Measurements from ENCODE around the gene GLIS1.

Gene GLIS1

DNA sequence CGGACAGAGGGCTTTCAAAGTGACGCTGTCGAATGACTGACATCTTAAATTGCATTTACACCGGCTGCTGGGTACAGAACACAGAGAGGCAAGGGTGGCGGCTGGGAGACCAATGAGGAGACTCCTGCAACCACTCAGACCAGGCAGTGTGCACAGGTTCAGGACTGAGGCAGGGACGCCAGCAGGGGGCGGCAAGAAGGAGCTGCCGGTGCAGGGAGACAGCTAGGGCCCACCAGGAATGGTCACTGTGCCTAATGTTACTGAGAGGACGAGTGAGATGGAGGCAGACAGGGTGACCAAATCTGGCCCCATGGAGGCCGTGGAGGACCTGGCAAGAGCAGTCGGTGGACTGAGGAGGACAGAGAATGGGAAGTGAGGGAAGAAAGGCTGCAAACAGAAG, 23.5 kb downstream of the GLIS1 start:
- DNase-seq: no peak

DNA sequence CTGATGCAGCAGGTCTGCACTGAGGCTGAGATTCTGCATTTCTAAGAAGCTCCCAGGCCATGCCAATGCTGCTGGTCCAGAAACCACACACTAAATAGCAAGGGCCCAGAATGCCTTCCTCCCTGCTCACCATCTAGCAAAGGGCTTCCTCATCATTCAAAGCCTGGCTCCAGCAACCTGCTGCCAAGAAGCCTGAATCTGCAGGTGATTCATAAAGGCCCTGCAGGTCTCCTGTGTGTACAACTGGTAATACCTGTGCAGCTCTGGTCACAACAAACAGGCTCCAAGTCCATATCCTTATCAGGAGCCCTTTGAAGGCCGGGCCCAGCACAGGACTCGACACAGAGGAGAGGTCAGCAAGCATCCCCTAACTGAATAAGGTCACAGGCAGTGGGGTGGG, 26.7 kb downstream of the GLIS1 start:
- DNase-seq: no peak

DNA sequence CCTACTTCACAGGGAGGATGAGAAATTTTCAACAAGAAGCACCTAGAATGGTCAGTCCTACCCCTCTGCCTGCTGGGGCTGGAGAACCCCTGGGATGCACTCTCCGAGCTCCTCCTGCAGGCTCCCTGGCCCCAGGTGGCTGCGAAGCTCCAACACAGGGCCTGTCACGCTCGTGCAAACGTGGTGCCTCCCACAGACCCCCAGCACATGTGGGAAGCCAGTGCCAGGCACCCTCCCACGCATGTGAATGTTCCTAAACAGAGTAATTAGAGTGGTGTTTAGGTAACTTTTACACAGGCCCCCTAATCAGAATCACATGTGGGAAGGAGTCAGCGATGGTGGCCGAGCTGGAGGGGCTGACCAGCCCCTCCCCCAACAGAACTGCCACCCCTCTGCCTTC, 28.4 kb downstream of the GLIS1 start:
- DNase-seq: no peak

DNA sequence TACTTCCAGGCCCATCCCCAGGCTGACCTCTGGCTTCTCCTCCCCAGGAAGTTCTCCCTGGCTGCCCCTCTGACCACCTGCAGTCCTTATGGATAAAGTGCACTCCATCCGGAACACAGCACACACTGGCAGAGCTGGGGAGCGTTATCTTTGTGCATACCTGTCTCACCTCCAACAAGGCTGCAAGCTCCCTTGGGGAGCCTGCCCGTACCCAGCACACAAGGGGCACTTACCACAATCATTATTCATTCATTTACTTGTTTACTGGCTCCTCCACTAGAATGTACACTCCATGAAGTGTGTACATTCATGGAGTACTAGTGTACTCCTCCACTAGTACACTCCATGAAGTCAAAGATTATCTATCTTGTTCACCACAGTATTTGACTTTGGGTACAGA, 30.3 kb downstream of the GLIS1 start:
- DNase-seq: no peak

DNA sequence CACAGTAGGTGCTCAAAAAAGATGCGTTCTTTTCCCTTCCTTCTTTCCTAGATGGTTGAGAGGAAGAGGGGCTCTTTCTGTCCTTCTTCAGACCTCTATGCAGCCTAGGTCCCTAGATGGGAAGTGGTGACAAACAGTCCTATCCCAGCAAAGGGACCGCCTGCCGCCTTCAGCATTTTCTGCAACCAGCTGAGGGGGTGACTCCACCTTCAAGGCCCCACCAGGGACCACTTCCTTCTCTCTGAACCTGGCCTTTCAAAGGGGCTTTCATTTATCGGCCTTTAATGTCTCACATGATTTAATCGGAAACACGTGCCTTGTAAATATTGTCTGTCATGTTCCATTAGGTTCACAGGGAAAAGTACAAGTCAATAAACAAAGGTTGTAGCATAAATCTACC, 32.6 kb downstream of the GLIS1 start:
- no peak for DNase-seq

DNA sequence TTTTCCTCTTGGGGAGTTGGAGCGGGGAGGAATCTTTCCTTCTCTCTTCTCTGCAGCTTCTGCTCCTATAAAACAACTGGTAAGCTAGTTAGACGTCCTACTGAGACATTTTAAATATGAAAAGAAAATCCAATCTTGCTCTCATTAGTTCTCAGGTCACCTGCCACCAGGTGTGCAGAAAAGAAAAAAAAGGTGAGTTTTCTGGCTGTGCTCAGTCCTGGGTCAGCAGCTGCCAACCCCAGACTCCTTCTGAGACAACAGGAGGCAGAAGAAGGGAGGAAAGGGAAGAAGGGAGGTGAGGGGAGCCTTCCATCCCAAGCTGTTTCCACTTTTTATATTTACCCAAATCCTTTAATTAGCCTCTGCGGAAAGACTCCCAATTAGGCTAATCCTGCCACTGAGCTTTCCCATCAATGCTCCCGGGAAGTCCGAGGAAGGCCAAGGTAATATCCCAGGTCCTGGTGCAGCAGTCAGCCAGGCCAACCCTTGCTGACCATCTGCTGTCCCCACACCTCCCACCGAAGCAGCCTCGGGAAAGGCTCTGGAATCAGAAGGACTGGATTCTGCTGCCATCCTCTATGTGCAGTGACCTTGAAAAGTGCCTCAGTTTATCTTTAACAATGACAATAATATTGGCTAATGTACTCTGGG, 33.4 kb downstream of the GLIS1 start:
- no peak for DNase-seq

DNA sequence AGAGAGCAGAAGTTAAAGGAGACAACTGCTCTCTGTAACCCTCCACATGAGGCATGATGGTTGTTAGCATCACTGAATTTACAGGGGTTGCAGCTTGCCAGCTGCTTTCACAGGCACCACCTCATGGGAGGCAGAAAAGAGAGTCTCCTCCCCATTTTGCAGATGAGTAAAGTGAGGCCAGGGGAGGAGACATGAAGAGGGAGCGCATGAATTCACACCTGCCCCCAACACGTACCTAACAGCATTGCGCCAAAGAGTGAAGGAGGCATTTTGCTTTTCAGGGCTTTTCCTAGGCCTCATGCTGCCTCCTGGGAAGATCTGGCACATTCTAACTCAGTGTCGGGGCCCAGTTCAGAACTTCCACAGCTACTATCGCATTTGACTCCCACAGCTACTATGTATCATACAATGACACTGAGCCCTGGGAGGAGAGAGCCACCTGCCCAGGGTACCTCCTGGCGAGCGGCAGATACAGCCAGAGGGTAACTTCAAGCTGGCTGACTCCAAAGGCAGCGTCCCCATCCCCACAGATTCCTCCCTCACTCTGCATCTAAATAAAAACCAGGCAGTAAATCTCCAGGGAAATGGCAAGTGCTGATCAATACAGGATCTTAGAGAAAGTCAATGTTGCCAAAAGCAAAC, 34.0 kb downstream of the GLIS1 start:
- no peak for DNase-seq

DNA sequence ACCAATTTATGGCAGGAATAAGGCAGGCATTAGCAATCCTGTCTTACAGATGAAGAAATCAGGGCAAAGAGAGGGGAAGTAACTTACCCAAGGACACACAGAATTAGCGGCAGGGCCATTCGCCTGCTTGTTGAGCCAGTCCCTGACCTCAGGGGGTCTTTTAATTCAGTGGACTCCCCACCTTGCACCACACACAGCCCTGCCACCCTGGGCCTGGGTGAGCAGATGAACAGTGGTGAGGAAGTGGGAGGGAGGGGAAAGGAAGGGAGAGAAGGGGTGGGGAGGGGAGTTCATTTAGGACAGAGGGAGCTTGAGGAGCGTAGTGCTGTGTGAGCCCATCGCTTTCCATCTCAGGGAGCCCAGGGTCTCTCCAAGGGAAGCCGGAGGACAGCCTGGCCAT, 34.7 kb downstream of the GLIS1 start:
- no peak for DNase-seq

DNA sequence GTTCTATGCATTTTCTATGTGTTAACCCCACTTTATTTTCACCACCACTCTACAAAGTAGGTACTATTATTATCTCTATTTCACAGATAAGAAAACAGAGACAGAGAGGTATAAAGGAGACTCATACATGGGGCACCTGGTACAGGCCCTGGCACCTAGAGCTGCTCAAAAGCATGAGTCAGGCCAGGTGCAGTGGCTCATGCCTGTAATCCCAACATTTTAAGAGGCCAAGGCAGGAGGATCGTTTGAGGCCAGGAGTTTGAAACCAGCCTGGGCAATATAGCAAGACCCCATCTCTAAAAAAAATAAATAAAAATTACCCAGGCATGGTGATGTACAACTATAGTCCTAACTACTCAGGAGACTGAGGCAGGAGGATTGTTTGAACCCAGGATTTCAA, 35.8 kb downstream of the GLIS1 start:
- DNase-seq: no peak

DNA sequence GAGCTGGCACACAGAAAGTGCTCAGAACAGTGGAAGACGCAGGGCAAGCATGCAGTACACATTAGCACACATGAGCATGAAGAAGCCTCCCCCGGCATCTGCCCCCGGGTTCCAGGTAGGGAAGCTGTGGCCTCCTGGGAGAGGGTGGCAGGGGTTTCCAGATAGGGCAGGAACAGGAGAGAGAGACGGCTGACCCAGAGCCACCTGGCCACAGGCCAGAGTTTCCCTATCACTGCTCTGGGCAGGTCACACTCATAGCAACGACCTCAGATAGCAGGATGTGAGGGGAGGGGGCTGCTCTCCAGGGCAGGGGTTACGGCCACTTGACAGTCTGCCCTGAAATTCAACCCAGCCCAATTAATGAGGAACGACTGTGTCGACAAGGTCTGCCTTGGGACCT, 36.6 kb downstream of the GLIS1 start:
- no peak for DNase-seq

DNA sequence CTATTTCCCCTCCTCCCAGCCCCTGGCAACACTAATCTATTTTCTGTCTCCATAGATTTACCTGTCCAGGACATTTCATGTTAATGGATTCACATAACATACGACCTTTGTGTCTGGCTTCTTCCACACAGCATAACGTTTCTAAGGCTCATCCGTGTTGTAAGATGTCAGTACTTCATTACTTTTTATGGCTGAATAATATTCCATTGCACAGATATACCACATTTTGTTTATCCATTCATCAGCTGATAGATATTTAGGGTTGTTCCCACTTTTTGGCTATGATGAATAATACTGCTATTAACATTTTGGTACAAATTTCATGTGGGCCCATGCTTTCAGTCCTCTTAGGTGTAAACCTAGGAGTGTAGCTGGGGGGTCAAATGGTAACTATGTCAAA, 38.2 kb downstream of the GLIS1 start:
- no peak for DNase-seq

DNA sequence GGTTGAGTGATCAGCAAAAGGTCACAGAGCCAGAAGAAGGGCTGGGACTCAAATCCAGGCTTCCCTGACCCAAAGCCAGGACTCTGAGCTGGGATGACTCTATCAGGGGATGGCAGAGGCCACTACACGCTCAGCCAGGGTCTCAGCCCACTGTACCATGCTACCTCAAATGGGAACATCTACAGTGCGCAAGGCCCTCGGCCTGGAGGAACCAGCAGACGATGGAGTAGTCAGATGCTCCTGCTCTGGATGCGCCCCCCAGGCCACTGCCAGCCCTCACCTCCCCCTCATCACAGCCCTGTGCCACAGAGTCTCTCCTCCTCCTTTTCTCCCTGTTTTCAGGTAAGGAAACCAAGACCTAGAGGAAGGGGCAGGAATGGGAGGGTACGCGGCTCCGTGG, 39.0 kb downstream of the GLIS1 start:
- DNase-seq: no peak

DNA sequence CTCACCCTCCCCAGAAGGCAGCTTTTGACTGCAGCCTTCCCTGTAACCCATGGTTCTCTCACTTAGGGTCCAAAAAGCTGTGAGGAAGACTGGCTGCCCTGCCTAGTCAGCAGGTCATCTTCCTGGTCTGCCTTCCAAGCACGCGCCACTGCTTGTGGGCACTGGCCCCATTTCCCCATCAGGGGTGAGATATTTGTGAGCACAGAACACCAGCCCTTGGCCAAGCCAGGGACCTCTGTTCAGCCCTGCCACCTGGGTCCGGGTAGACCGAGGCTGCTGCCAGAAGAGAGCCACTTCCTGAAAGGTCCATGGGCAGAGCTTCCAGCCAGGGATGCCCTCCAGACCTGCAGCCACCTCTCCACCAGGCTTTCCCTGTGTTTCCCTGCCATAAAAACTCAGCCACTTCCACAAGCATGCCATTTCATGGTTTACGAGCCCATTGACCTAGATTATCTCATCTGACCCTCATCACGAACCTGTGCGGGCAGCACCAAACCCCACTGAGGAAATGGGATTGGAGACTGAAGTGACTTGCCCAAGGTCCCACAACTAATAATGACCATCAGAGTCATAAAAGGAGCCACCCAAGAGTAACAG, 40.5 kb downstream of the GLIS1 start:
- DNase-seq: no peak

DNA sequence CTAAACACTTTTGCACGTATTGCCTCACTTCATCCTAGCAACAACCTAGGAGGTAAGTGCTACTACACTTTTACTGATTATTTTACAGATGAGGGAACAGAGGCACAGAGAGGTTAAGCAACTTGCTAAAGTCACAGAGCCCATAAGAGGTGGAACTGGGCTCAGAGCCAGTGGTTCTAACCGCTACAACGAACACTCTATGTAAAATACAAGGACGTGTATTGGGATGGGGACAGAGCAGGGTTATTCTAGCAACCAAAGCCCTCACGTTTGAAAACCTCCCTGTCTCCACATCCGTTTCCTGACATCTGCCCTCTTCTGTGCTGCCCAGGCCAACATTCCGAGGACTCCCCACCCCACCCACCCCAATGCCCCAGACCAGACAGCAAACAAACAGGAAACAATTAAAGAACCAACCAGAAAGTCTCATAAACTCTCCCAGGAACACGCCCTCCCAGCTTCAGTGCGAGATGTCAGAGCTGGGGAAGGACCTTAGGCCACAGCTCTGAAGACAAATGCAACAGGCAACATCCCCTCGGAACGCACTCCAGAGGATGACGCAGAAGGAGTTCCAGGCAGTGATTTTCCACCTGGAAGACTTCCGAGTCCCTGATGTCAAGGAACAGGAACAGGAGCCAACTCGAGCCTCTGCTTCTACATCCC, 41.1 kb downstream of the GLIS1 start:
- DNase-seq: no peak

DNA sequence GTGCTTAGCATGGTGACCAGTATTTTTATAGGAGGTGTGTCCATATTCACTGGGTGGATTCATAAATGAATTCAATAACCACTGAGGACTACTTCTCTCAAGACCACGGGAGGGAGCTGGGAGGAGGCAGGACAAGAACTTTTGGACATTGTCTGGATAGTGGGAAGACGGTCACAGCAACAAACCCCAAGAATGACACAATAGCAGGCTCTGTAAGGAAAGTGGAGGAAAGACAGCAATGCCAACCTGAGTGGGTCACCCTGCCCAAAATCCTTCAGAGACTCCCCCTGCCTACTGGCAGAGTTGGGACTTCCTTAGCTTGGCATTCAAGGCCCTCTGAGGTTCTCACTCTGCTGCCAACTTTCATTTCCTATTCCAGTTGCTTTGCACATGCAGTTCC, 42.0 kb downstream of the GLIS1 start:
- DNase-seq: no peak

DNA sequence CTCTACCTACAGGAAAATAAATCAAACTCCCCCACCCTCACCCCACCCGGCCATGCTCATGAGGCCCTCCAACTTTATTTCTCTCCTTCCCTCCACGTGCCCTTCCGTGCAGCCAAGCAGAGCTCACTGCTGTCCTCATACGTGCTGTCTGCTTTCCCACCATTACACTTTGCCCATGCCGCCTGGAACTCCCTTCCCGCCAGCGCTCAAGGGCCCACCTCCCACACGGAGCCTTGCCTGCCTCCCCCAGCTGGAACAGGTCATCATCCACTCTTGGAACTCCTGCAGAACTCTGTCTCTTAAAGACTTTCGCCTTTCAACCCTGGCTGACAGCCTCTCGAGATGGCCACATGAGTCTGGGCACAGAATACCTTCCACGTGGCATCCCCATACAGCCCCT, 42.4 kb downstream of the GLIS1 start:
- DNase-seq: no peak

DNA sequence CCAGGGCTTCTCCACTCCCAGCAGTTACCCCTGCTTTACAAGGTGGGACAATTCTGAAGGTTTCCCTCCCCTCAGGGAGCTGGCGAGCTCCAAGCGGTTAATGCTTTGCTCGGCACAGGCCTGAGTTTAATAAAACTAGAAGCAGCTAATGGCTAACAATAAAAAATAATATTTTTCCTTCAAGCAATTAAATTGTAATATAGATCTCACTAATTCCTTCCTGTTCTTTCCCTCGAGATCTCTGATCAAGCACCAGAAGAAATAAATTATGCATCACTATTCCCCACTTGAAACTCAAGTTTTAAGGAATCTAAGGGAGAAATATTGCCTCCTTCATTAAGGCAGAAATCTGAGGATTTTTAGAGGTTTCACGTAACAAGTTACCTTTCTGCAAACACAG, 42.9 kb downstream of the GLIS1 start:
- DNase-seq: no peak

DNA sequence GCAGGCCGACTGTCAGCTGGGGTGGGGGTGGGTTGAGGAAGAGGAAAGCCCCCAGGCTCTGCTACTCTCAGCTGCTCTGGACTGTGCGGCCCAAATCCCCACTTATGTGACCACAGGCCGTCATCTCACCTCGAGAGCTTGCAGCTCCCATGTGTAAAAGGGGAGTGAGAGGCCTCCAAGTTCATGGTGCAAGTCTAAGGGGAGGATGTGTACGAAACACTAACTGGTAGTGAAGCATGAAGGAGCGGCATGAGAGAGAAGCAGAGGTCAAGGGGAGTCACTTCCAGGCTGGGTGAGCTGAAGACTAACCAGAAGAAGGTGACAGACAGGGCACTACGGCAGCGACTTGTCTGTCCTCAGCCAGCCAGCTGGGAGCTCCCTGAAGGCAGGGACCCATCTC, 43.8 kb downstream of the GLIS1 start:
- DNase-seq: no peak

DNA sequence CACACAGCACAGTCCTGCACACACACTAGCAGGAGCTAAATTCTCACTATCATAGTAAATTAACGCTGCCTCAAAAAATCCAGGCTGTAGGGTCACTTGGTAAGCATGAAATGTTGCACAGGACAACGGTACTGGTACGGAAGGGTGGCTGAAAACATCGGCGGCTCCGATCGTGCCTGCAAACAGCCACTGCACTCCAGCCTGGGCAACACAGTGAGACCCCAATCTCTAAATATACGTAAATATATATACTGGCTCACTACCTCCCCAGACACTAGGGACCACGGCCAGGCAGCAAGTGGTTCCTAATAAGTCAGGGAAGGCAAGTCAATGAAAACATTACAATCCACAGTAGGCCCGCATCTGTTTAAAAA, 44.3 kb downstream of the GLIS1 start:
- DNase-seq: no peak

DNA sequence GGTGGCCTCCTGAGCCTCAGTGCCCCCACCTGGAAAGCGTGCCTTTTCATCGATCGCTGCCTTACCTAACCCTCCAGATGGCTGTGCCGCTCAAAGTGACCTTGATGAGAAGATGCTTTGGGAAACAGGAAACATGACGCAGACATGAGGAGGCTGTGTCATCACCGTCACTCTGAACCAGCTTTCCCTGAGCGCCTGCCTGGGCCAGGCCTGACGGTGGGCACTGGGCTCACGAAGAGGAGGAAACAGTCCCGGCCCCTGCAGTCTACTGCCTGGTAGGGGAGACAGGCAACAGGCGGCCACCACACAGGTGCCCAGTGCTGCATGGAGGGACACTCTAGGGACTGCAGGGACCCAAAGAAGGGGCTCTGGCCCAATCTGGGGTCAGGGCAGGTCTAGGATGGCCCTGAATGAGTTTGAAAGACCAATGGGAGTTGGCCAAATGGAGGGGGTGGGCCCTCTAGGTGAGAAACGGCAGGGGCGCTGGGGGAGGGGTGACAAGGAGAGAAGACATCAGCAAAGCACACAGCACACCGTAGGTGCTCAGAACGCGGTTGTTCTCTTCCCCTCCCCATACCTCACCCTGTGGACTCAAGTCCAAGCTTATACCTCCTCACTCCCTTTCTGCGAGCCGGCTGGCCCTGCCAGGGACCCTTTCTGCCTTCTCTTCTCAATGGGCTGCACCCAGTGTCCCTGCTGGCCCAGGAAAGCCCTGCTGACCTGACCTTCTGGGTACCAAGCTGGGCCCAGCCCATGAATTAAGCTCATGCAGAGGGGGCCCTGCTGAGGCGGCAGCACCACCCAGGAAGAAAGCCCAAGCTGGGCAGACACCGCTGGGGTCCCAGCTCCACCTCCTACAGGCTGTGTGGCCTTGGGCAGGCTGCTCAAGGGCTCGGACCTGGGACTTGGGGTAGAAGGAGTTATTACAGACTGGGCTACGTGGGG, 44.9 kb downstream of the GLIS1 start:
- DNase-seq: no peak

DNA sequence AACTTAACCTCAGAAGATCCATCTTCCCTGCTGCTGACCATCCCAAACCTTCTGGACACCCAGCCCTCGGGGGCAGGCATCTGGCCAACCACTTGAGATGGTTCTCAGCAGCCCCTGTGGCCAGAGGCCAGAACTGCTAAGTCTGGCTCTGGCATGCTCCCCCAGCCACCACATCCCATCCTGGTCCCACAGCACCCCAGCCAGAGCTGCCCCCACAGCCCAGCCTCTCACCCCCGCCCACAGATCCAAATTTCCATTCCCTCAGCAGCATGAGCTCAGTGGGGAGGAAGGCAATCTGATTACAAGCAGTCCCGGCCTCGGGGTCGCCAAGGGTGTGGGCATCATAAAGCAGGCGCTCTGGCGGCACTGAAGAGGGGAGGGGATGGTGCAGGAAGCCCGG, 45.6 kb downstream of the GLIS1 start:
- no peak for DNase-seq

DNA sequence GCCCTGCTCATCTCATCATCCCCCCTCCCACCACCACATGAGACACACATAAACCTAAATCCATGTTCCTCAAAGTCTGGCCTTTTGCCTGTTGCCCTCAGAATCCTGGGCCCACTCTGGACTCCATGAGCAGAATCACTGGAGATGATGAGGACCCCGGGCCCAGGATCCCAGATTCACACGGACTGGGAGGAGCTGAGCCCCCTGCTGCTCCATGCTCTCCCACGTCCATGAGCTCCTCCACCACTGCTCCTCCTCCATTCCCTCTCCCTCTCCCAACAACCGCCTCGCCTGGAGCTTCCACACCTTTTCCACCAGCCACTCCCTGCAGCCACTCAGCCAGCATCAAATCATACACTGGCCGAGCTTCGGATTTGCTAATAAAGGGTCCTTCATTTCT, 47.6 kb downstream of the GLIS1 start:
- DNase-seq: no peak

DNA sequence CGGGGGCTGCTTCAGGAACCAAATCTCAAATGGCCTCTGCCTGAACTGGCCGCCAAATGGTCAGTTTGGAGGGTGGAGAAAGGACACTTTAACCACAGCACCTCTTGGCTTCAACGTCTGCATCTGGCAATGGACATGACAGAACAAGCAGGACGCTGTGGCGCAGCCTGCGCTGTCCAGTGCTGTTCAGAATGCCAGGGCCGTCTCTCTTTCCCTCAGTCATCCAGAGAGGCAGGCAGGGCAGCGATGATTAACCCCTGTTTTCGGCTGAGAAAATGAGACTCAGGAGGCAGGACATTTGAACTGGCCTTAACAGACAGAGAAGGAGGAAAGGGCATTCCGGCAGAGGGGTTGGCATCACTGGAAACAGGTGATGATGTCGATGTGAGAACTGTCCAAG, 48.6 kb downstream of the GLIS1 start:
- no peak for DNase-seq

Measured in NCI-H2171 (cell line).